ENCODE data around the gene CEP19.

DNA sequence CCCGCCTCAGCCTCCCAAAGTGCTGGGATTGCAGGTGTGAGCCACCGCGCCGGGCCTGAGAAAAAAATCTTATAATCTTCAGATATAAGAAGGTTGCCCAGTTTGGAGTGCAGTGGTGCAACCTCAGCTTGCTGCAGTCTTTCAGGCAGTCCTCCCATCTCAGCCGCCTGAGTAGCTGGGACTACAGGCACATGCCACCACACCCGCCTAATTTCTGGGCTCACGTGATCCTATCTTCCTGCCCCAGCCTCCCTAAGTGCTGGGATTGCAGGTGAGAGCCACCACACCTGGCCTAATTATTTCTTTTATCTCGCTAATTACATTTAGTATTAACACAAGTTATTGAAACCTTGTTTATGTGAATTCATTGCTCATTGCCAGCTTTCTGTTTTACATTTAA, 41.2 kb upstream of the CEP19 start:
- TF ChIP-seq, protein P1, sequence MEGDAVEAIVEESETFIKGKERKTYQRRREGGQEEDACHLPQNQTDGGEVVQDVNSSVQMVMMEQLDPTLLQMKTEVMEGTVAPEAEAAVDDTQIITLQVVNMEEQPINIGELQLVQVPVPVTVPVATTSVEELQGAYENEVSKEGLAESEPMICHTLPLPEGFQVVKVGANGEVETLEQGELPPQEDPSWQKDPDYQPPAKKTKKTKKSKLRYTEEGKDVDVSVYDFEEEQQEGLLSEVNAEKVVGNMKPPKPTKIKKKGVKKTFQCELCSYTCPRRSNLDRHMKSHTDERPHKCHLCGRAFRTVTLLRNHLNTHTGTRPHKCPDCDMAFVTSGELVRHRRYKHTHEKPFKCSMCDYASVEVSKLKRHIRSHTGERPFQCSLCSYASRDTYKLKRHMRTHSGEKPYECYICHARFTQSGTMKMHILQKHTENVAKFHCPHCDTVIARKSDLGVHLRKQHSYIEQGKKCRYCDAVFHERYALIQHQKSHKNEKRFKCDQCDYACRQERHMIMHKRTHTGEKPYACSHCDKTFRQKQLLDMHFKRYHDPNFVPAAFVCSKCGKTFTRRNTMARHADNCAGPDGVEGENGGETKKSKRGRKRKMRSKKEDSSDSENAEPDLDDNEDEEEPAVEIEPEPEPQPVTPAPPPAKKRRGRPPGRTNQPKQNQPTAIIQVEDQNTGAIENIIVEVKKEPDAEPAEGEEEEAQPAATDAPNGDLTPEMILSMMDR (conservative IDR thresholded peaks at IDR 0.05), result no peak
- TF ChIP-seq ZFX (IDR thresholded peaks at IDR 0.05), result no peak

All from C4-2B (cell line).